ENCODE data around the gene C1orf87.
"Not testable (repeated sequence)": the region's sequence is repeated elsewhere in the genome, so short reads cannot be mapped to it uniquely, and the experiment has no call there.

Gene C1orf87

DNA sequence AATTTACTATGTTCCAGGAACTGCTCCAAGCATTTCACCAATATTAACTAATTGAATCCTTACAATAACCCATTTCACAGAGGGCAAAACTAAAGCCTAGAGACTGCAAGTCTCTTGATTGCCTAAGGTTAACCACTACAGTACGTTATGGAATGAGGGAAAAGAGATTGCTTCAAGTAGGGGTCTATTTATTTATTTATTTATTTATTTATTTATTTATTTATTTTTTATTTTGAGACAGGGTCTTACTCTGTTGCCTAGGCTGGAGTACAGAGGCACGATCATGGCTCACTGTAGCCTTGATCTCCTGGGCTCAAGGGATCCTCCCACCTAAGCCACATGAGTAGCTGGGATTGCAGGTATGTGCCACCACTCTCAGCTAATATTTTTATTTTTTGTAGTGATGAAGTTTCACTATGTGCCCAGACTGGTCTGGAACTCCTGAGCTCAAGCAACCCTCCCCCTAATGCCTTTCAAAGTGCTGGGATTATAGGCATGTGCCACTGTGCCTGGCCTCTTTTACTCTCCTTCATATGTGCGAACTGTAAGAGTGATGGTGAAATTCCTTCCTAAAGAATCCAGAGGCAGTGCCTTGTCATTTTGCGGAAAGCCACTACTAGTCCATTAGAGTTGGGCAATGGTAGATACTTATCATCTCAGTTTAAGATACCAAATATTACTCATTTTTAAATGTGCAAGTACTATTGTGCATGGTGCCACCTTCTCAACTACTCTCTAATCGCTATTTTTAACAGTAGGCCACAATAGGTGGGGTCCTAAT is 81.3 kb downstream of the C1orf87 start:
- no peak for DNase-seq

DNA sequence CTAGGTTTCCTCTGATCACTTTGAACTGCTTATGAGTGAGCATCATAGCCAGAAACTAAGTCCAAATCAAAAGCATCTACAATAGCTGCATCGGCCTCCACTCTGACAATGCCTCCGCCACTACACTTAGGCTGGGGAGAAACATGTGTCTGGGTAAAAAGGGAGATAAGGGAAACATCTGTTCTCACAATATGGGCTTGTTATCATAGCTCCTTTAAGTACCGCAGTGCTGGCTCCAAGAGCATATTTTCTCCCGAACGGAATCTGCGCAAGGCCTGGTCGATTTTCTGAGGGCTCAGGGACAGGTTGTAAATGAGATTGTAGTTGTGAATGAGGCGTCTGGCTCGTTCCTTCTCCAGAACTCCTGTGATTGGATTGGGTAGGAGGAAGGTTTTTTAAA is 83.1 kb downstream of the C1orf87 start:
- DNase-seq = no peak

DNA sequence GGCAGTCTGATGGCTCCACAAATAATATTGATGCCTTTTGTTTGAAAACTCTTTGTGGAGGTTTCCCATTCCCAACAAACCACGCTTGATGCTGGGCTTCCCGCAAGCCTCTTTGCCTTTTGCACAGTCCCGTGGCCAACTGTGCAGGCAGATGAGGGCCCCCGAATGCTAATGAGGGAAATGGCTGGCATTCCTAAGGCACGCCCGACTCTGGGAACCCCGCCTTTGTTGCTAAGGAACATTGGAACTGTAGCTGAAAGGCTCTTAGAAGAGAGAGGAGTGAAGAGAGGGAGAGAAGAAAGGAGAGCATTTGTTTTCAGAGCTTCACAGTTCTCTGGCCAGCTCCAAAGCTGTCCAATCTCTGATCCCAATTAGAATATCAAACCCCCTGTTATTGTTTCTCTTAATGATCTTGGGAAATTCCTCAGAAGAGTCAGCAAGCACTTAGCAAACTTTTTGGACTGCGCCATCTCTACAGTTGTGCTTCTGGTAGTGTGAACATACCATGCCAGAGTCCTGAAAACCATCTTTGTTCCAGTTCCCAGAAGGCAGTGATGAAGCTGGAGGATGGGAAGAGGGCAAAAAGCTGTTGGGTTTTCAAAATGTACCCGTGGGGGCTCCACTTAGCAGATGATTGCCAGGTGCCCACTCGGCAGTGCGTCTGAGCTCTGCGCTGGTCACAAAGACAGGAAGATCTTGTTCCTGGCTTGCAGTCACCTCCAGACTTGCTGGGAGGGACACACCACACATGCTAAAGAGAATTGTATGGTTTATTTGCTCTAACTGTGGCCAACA is 86.9 kb downstream of the C1orf87 start:
- no peak for DNase-seq

DNA sequence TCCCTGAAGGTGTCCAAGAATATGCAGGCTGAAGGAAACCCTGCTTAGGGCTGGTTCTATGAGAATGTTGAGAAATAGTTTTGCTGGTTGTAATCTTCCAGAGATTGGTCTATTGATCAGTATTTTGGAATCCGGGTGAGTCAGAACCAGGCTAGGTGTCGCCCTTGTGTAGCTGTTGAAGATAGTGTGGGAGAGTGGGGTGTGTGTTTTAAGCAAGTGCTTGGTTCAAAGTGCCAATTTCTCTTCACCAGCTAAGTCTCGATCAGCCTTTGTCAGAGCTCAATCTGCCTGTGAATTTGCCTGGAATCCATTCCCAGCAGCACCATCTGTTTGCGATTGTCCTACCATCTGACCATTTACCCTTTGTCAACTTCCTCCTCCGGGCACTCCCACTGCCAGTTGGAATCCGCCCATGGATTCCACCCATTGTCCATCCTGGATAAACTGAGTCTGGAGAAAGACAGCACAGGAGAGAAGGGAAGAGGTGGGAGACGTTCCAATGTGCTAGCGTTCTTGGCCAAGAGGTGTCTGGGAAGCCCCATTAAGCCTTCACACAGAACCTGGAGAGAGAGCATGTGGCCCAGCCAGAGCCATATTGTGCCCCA is 87.6 kb downstream of the C1orf87 start:
- DNase-seq = no peak

DNA sequence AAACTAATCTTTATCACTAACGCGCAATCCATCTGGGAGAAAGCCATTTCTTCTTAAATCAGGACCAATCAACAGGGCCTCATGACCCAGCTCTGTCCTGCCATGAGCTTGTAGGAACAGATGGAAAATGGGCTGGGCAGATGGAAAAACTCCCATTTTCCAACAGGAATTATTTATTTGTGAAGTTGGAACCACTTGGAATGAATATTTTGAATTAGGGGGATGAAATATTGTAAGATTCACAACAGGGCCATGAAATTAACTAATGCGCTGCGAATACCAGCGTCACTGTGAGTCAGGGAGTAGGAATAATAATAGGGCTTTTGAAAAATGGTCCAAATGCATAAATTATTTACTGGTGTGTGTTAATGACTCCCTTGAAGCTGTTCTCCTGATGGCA is 93.9 kb downstream of the C1orf87 start:
- no peak for DNase-seq

DNA sequence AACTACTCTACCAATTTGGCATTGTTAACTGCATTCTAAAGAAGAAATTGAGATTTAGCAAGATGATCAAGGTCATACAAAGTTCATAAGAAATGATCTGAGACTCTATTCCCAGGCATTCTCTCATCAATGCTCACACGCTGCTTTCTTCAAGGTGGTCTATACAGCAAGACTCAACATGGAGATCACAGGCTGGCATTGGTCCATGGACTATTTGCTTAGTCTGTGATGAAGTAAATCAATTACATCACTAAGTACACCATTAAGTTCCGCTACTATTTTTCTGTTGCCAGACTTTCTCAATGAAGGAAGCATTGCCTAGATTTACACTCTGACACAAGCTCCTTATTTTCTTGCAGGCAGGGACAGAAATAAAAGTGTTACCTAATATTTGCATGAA is 95.1 kb downstream of the C1orf87 start:
- DNase-seq = no peak

DNA sequence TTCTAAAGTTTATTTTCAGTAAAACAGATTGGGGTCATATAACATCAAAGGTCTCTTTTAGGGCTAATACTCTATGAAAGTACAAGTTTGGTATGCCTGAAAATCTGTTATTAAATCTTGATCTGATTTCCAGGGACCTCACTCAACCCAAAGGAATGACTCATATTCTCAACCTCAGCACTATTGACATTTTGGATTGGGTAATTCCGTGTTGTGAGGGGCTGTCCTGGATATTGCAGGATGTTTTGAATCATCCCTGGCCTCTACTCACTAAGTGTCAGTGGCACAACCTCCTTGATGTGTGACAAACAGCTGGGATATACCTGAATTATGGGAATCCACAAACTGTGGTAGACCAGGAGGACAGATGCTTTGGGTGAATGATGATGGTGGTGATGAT is 95.5 kb downstream of the C1orf87 start:
- no peak for DNase-seq

DNA sequence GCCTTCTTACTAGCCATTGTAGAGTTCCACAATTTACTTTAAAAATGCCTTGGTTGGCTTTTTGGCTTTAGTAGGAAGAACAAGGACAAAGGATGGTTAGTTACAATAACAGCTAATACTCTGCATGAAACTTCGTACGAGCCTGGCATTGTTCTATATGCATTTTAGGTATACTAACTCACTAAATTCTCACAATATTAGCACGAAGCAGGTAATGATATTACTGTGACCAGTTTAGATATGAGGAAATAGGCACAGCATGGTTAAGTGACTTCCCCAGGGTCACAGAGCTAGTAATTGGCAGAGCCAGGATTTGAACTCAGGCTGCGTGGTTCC is 96.5 kb downstream of the C1orf87 start:
- DNase-seq = no peak

DNA sequence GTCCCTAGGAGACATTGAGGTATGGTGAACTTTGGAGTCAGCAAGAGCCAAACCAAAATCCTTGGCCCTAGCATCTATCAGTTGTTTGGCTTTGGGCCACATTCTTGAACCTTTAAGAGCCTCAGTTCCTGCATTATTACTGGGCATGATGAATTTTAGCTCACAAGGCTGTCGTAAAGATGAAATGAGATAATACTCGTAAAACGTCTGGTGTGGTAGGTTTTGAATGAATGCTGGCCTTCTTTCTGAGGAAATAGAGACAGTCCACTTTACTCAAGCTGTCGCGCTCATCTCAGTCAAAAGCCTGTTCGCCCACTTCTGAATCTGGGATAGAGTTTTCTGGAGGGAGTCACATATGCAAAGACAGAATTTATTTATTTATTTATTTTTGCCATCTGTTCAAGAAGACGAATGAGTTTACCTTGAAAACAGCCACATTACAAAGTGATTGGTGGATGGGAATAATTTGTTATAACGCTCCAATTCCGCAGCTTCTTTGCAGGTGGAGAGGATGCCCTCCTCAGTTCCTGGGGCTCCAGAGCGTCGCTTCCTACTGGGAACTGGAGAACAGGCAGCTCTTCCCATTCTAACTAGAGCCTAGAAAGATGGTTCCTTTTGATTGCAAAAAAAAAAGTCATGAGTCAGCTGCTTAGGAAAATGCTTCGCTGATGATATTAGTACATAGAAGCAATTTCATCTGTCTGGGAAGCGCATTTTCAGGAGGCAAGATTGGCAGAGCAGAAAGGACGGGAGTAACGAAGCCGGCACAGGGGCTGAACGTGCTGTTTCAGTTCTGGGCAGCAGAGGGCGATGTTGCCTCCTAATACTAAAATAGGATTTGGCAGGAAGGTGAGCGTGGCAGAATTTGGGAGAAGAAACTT is 97.1 kb downstream of the C1orf87 start:
- peak in 4 of 6 experiments; percentile 3 to 18 (median 12) for DNase-seq

DNA sequence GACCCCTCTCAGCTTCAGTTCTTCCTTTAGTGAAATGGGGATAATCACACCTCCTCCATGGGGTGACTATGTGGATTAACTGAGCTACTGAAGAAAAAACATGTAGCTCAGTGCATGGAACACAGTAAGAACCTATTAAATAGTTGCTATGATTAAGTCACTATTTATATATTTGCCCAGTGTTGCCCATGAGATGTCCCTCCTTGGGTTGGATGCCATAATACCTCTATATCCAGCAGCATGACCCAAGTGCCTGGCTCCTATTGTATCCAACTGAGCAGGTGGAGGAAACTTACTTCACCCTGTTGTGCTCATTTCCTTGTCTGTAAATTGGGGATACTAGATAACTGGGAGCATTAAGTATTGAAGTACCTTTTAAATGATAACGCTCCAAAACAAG is 99.9 kb downstream of the C1orf87 start:
- no peak for DNase-seq

DNA sequence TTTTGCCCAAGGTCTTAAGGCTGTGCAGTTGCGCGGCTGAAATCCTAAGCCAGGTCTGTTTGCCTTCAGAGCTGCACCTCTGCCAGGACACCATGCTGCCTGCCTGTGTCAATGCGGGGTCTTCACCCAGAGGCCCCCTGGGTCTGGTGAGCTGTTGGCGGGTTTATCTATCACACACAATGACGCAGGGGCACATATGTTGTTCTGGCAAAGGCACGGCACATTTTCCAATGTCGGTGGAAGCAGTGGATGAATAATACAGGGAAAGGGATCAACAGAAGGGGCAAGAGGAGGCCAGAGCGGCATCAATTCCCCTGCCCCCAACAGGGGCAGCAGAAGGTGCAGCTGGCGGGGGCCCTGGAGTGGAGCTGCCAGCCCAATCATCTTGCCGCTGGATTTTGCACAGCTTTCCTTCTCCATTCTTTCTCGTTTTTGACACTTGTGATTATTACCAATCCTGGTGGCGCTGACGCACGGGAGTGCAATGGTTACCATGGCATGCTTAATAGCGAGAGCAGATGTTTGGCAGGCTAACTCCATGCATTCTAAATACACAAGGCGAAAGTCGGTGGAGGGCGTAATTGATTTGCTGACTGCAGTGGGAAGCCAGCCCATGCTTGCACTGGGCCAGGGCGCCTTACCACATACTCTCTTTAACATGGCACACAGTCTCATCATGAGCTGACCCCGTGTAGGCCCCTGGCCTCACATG is 101.2 kb downstream of the C1orf87 start:
- no peak for DNase-seq

DNA sequence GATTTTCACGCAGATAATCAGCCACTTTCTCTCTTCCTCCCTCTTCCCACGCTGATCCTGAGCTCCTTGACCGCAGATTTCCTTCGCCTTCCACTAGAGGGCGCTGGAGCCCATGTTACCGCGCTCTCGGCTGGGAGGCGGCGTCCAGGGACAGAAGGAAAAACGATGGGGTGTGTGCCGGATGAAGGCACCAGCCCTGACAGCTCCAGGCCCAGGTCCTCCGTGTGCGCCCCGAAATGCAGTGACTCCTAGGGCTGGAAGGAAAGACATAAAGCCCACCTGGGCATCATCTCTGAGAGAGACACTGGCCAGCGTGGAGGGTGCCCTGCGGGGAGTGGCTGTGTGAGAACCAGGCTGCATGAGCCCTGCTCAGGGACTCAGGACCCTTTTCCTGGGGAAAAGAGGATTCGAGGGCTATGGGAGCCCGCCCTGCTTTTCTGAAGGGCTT is 102.1 kb downstream of the C1orf87 start:
- DNase-seq = peak in 3 of 6 experiments; percentile 7 to 39 (median 9)

DNA sequence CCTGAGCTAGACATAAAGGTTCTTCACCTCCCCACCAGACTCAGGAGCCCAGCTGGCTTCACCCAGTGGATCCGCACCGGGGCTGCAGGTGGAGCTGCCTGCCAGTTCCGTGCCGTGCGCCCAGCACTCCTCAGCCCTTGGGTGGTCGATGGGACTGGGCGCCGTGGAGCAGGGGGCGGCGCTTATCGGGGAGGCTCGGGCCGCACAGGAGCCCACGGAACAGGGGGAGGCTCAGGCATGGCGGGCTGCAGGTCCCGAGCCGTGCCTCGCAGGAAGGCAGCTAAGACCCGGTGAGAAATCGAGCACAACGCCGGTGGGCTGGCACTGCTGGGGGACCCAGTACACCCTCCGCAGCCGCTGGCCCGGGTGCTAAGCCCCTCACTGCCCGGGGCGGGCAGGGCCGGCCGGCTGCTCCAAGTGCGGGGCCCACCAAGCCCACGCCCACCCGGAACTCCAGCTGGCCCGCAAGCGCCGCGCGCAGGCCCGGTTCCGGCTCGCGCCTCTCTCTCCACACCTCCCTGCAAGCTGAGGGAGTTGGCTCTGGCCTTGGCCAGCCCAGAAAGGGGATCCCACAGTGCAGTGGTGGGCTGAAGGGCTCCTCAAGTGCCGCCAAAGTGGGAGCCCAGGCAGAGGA is 103.9 kb downstream of the C1orf87 start:
- not testable (repeated sequence) for DNase-seq

DNA sequence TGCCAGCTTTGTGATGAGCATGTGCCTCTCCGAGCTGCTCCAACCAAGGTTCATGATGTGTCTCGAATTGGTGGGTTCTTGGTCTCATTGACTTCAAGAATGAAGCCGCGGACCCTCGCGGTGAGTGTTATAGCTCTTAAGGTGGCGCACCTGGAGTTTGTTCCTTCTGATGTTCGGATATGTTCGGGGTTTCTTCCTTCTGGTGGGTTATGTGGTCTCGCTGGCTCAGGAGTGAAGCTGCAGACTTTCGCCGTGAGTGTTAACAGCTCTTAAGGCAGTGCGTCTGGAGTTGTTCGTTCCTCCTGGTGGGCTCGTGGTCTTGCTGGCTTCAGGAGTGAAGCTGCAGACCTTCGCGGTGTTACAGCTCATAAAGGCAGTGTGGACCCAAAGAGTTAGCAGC is 104.8 kb downstream of the C1orf87 start:
- DNase-seq = not testable (repeated sequence)

DNA sequence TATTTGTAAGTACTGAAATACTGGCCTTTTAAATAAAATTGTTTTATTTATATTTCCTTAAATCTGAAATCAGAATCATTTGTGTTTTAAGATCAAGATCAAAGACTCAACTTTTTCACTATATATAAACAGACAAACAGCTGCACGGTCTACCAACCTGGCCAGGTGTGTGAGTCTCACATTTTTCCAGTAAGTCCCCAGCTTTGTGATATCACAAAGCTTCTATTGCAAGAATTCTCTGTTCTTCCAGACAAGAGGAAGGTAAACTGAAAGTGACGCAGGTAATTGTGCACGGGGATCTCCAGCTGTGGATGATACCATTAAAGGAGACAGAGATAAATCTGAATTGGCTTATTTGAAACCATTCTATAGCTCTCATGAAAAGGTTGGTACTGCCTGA is 105.8 kb downstream of the C1orf87 start:
- DNase-seq = no peak

DNA sequence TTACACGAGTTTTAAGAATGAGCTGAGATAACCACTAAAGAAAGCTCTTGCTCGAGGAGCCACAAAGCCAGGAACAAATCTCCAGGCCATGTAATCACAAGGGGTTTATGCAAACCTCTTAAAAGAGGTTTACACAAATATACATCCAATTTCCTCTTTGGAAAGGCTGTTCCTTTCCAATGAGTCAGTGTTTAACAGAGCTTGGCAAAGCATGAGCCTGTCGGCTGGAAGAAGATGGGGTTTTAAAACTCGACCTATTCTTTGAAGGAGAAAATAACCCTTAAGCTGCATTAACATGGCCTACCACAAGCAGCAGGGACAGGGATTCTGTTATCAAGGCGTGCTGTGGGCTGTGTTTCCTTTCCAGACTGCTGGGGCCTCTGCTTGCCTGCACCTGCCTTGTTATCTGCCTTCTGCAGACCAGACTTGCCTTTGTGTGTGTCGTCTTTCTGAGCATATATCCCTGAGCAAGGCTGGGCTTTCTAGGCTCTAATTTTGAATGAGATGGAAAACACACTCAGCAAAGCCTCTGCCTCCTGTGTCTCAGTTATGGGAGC is 106.4 kb downstream of the C1orf87 start:
- no peak for DNase-seq

DNA sequence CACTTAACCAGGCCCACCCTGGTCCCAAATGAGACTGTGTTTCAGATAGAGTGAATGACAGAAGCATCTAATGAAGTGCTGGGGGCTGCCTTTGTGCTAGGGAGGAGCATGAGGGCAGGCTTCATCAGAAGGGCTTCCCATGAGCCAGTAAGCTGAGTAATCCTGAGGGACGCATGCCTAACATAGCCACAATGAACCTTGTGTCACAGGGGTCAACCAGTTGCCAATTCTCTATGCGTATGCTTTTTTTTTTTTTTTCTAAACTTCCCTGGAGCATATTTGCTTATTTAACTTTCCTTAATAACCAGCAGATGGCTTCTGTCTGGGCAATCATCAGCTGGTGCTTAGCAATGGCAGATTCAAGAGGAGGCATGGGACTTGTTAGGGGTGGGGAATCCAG is 121.5 kb downstream of the C1orf87 start:
- DNase-seq = no peak

DNA sequence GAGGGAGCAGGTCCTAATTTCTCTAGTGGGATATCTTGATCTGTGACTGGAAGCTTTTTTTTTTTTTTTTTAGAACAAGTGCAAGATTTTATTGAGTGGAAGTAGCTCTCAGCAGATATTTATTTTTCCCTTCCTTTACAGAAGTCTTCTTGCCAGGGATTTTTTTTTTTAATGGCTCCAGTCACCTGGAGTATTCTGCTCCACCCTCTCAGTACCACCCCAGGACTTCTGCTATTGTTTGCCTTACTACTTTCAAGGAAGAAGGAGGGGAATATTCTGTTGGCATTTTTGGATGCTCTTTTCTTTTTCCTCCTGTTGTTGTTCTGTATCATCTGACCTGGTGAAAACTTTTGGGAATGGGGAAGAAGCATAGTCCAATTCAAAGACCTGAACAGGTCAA is 123.9 kb downstream of the C1orf87 start:
- DNase-seq = no peak

DNA sequence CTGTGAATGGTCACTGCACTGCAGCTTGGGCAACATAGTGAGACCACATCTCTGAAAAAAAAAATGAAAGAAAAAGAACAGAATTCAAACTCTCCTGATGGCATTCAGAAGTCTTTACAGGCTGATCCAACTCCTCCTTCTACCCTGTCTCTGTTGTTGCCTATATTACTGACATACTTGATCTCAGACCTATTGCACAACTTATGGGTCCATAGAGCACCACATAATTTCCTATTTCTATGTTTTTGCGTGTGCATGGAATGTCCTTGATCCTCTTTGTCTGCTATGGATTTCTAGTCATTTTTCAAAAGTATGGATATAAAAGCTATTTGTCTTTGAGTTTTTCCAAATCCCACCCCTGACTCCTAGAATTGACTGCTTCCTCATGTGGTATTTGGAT is 124.6 kb downstream of the C1orf87 start:
- DNase-seq = no peak

DNA sequence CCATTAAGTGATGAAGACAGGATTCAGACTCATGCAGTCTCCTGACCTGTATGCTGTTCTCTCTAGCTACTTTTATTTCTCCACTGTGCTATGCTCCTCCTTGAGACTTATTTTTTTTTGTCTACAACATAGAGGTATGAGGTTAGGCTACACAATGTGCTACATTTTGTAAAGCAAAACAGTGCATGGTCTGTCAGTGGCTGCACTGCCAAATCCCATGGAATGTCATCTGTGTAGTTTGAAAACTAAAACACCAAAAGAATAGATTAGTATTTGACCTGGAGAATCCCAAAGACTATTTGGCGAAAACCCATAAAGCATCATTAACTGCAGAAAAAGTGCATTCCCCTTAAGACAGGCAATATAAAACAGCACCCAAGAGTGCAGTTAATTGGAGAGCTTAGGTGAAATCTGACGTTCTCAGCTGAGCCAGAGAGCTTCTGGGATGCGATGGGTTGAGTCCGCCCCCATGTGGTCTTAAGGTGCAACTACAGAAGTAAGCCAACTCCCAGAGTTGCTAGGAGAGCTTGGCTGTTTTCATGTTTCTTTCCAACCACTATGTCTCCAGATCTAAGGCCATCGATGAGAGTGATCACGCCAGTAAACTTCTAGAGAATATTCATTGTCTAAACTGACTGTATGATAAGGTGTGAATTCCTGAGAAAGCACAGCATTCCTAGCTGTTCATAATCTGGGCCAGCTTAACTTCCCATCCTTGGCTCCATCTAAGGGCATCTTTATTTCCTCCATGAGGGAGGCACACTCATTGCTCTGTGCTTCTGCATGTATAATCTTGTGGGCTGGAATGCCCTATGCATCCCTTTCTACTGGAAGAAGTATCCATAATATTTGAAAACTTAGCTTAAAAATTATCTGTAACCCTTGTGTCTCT is 126.3 kb downstream of the C1orf87 start:
- peak; percentile 1 to 55 (median 32) for DNase-seq

Measured in stimulated activated naive CD4-positive, alpha-beta T cell (primary cell).